HL-60/S4 (cell line): Measurements from ENCODE around the gene RAN.
"Not testable (repeated sequence)": the region's sequence is repeated elsewhere in the genome, so short reads cannot be mapped to it uniquely, and the experiment has no call there.

Source experiments
- in situ Hi-C: fragments of 300-500 bp; cut with MboI; formaldehyde crosslinking; loops from 2 replicates; pipeline ENCODE4 v1.14.3; 2022; ENCODE audit warnings: low sequenced_read_pairs

Gene RAN

GRCh38 chr12:130878193-130879185 lies 6.6 kb downstream of the RAN start:
- in situ Hi-C loops: no loop called here

GRCh38 chr12:130879212-130879686 lies 7.4 kb downstream of the RAN start:
- in situ Hi-C loops: no loop called here

GRCh38 chr12:130879781-130880389 lies 8.0 kb downstream of the RAN start:
- in situ Hi-C loops: no loop called here

- in situ Hi-C loops: no loop called here
Measured at GRCh38 chr12:130880411-130880885, 8.6 kb downstream of the RAN start.

GRCh38 chr12:130881046-130881445 lies 9.2 kb downstream of the RAN start:
- in situ Hi-C loops: no loop called here

GRCh38 chr12:130881548-130881947 lies 9.7 kb downstream of the RAN start:
- in situ Hi-C loops: no loop called here

- in situ Hi-C loops: not testable (repeated sequence)
Measured at GRCh38 chr12:130887190-130887589, 15.3 kb downstream of the RAN start.

GRCh38 chr12:130904064-130904463 lies 32.2 kb downstream of the RAN start:
- in situ Hi-C loops: loop anchor here (25.0 kb wide), 1 partner anchor 208 kb away; no protein-coding TSS in a partner anchor

- in situ Hi-C loops: loop anchor here (25.0 kb wide), 1 partner anchor 207 kb away; no protein-coding TSS in a partner anchor
Measured at GRCh38 chr12:130904936-130905455, 33.1 kb downstream of the RAN start.

GRCh38 chr12:130909111-130909510 lies 37.2 kb downstream of the RAN start:
- in situ Hi-C loops: loop anchor here (25.0 kb wide), 1 partner anchor 203 kb away; no protein-coding TSS in a partner anchor

- in situ Hi-C loops: loop anchor here (25.0 kb wide), 1 partner anchor 201 kb away; no protein-coding TSS in a partner anchor
Measured at GRCh38 chr12:130911193-130911592, 39.3 kb downstream of the RAN start.

GRCh38 chr12:130911933-130912332 lies 40.1 kb downstream of the RAN start:
- in situ Hi-C loops: loop anchor here (25.0 kb wide), 1 partner anchor 200 kb away; no protein-coding TSS in a partner anchor

GRCh38 chr12:130916241-130916911 lies 44.5 kb downstream of the RAN start:
- in situ Hi-C loops: loop anchor here (25.0 kb wide), 1 partner anchor 196 kb away; no protein-coding TSS in a partner anchor

GRCh38 chr12:130917607-130918006 lies 45.7 kb downstream of the RAN start:
- in situ Hi-C loops: loop anchor here (25.0 kb wide), 1 partner anchor 195 kb away; no protein-coding TSS in a partner anchor

GRCh38 chr12:130919086-130919485 lies 47.2 kb downstream of the RAN start:
- in situ Hi-C loops: loop anchor here (25.0 kb wide), 1 partner anchor 193 kb away; no protein-coding TSS in a partner anchor

- in situ Hi-C loops: loop anchor here (25.0 kb wide), 1 partner anchor 192 kb away; no protein-coding TSS in a partner anchor
Measured at GRCh38 chr12:130920119-130920703, 48.3 kb downstream of the RAN start.

GRCh38 chr12:130920723-130921381 lies 49.0 kb downstream of the RAN start:
- in situ Hi-C loops: loop anchor here (25.0 kb wide), 1 partner anchor 191 kb away; no protein-coding TSS in a partner anchor

- in situ Hi-C loops: loop anchor here (25.0 kb wide), 1 partner anchor 190 kb away; no protein-coding TSS in a partner anchor
Measured at GRCh38 chr12:130922511-130922953, 50.7 kb downstream of the RAN start.
